IPS-18c (cell line): Measurements from ENCODE around the gene HDHD5.

ENCODE experiments used
- H3K4me3 ChIP-seq: 2 replicates; pipeline ENCODE4 v1.7.0; 2013; ENCODE audit warnings: low read depth, mild to moderate bottlenecking, low read length, moderate library complexity; ENCODE audit not compliant: insufficient read depth
- H3K9me3 ChIP-seq: one replicate; pipeline ENCODE4 v1.6.1; 2013; ENCODE audit warnings: mild to moderate bottlenecking, low read length, moderate library complexity; ENCODE audit not compliant: control insufficient read depth, insufficient read depth

Gene HDHD5

DNA sequence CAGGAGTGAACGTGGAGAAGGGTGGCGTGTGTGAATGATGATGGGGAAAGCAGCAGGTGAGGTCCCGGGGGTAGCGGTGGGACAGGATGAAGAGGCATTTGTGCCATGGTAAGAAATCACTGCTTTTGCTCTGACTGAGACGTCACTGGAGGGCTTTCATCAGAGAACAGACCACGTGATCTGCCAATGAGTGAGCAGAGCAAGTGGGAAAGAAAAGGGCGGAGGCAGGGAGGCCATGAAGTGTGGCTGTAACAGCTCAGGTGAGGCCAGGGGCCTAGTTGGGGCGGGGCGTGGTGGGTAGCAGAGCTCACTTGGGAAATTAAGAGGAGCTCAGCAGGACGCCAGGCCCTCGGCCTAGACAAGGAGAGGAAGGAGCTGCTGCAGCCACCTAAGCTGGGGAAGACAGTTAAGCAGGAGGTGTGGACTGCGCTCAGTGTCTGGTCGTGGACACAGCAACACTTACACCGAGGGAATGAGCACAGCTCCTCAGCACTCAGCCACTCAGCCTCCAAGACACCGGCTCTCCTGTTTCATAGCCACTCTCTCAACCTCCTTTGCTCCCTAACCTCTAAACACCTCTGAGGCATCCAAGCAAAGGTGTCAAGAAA is 23.8 kb downstream of the HDHD5 start:
- H3K4me3 ChIP-seq = no peak overlapping the region
- no peaks in the 10 kb centered on the region for H3K9me3 ChIP-seq

DNA sequence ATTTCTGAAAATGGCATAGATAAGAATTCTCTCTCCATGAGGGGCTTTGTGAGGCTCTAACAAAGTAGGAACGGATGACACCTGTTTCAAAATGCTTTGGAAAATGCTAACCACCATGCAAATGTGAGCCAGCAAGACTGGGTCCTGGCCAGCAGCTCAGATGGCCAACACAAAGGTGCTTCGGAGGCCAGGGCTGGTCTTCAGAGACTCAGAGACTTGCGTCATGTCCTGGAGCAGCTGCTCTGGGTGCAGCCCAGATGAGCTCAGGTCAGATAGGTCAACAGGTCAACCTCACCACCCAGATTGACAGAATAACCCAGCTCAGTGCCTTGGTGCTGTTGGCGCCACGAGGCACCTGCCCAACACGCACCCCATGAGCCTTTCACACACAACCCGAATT is 25.9 kb downstream of the HDHD5 start:
- H3K9me3 ChIP-seq = no peaks in the 10 kb centered on the region

DNA sequence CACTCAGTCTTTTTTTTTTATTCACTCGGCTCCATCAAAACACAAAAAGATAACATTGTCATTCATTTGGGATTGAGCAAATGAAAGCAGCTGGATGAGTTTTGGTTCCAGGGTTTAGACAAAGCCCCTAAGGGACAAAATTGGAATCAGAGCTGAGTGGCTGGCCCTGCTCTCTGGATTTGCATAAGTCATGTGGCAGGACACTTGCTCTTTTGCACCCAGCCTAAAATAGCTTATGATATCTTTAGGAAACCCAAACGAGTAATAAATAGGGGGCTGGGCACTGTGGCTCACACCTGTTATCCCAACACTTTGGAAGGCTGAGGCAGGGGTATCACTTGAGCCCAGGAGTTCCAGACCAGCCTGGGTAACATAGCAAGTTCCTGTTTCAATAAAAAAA is 27.0 kb downstream of the HDHD5 start:
- no peak overlapping the region for H3K4me3 ChIP-seq
- no peaks in the 10 kb centered on the region for H3K9me3 ChIP-seq

More for the DNA sequence above, 25.9 kb downstream of the HDHD5 start:
- H3K4me3 ChIP-seq = no peak overlapping the region

DNA sequence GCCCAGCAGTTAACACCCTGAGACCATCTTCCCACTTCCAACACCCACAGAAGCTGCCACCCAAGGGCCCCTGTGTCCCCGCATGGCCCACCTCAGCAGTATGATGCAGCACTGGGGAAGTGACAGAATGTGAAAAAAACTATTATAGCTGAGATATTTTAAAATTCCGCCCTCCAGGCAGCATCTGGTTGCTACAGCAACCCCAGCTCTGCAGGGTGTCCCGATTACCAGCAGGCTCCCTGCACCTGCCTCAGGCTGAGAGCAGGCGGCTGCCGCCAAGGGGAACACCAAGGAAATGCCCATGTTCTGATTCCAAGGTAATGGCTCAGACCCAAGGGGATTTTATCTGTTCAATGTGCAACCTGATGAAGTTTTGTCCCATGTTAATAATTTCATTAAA is 27.4 kb downstream of the HDHD5 start:
- H3K4me3 ChIP-seq = no peak overlapping the region

DNA sequence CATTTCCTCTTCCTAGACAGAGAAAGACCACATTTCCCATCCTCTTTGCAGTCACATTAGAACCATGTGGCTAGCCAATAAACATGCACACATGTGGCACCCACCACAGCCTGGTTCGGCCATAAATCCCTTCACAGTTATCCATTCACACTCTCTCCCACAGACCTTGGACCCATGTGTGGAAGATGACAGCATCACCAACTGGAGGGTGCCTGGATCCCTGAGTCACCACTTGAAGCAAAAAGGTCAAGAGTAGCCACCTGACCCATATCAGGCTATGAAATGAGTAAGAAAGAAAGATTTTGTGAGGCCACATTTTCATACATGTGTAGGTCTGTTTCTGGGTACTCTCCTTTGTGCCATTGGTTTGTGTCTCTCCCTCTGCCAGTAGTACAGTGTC is 28.9 kb downstream of the HDHD5 start:
- no peaks in the 10 kb centered on the region for H3K9me3 ChIP-seq
- H3K4me3 ChIP-seq = no peak overlapping the region

More for the DNA sequence above, 27.4 kb downstream of the HDHD5 start:
- no peaks in the 10 kb centered on the region for H3K9me3 ChIP-seq

DNA sequence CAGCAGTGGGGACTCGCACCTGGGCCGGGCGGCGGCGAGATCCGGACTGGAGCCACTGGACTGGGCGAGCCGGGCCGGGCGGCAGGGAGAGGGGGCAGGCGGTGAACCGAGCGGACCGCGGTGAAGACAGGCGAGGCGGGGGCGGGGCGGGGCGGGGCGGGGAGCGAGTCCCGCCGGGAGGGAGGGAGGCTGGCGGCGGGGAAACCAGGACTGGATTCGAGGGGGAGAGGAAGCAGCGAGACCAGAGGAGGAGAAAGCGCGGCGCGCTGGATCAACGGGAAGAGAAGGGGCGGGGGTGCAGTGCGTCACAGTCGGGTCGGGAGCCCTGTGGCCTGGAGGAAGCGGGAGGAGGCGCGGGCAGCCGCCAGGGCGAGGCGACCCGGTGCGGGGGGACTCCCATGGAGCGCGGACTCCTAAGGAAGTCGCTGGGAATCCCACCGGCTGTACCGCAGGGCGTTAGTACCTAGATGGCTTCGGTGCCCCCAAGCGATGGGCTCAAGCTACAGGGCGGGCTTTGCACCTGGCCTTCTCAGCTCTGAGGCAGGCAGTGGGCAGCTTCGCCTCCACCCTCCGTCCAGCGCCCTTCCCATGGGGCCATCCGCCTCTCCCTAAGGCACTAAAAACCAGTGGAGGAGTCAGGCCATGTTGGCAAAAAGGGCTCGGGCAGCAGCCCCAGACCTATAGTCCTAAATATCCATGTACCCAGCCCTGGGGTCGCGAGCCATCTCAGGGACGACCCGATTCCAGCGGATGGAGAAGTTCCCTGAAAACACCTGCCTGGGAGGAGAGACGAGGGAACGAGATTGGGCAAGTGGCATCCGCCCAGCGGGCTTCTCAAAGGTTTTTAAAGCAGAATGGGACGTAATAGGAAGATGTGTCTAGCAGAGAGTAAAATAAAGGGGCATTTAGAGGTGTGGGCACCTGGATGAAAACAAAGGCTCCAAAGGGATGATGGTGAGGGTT is 37.6 kb downstream of the HDHD5 start, which contains the start of gene TMEM121B:
Gene TMEM121B (minus strand): TSS at position 128 of the 963 bp plus-strand sequence. CDS start 233 bp downstream, outside the sequence.
- Histone ChIP-seq H3K4me3 (peak within 1 kb of the TSS; percentile 73), H3K9me3 (no peaks in the 10 kb centered on the region)

DNA sequence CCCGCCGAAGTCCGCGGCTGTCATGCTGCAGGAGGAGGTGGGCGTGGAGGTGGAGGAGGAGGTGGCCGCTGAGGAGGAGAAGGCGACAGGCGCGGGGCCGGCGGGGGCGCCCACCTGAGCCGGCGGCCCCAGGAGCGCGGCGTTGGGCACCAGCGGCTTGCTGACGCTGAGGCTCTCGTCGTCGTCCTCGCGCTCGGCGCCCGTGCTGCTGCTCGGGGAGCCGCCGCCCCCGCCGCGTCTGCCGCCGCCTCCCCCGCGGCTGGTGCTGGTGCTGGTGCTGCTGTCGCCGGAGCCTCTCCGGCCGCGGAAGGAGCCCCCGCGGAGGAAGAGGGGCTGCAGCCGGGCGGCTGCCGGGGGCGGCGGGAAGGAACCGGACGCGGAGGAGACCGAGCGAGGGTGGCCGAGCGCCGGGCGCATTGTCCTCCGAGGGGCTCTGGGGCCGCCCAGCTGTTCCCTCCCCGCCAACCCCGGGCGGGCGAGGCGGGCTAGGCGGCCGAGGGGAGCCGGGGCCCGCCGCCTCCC is 38.3 kb downstream of the HDHD5 start:
- peak overlapping the region; percentile 73 for H3K4me3 ChIP-seq

DNA sequence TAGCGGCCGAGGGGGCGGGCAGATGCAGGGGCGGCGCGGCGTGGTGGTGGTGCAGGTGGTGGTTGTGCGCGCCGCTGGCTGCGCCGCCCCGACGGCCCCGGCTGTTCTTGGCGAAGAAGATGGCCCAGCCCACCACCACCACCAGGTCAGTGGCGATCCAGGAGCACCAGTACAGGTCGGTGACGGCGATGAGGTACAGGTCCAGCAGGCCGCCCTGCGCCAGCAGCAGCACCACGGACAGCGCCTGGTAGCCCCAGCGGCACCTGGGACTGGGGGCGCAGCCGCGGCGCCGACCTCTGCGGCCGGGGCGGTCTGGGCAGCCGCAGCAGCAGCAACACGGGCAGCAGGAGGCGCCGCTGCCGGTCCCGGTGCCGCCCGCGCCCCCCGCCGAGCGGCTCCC is 38.8 kb downstream of the HDHD5 start:
- Histone ChIP-seq H3K9me3 (no peaks in the 10 kb centered on the region), H3K4me3 (peak overlapping the region; percentile 73; the same call in 1 of the 2 replicates)

More for the DNA sequence above, 38.3 kb downstream of the HDHD5 start:
- no peaks in the 10 kb centered on the region for H3K9me3 ChIP-seq

DNA sequence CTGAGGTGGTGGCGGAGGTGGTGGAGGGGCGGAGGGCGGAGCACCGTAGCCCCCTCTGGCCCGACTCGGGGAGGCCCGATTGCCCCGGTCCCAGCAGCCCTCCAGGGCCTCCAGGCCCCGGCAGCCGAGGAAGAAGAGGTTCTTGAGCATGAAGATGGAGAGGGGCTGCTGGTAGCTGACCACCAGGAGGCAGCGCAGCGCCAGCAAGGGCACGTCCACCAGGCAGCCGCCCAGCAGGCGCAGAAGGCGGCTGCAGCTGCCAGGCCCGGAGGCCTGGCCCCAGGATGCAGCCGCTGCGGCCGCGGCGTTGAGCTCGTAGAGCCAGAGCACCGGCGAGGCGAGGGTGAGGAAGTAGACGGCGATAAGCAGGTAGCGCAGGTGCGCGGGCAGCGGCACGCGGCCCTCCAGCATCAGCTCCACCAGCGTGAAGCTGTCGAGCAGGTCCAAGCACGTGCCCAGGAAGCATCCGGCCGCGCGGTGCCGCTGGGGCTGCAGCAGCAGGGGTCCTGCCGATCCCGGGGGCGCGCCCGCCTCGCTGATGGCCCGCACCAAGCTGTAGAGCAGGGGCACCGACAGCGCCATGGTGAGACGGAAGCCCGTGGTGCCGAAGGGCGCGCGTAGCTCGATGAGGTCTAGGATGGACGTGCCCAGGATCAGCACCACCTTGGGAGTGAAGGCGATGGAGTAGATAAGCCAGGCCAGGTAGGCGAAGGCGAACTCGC is 39.4 kb downstream of the HDHD5 start:
- Histone ChIP-seq H3K9me3 (no peaks in the 10 kb centered on the region), H3K4me3 (no peak overlapping the region)

DNA sequence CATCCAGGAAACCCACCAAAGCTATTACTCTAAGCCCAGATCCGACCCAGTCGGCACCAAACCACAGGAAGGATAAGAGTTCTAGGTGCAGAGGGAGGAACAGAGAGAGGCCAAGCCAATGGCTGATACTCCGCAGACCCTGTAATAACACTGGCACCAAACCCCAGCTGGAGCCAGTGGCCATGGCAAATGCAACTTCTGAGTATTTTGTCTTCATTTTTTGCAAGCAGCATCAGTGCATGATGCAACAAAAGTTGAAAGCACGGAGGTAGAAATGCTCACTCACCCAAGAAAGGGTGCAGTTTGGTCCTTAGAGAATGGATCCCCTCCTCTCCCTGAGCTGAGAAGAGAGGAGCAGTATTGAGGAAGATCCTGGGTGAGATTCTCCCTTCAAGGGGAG is 40.7 kb downstream of the HDHD5 start:
- no peak overlapping the region for H3K4me3 ChIP-seq
- H3K9me3 ChIP-seq = no peaks in the 10 kb centered on the region

DNA sequence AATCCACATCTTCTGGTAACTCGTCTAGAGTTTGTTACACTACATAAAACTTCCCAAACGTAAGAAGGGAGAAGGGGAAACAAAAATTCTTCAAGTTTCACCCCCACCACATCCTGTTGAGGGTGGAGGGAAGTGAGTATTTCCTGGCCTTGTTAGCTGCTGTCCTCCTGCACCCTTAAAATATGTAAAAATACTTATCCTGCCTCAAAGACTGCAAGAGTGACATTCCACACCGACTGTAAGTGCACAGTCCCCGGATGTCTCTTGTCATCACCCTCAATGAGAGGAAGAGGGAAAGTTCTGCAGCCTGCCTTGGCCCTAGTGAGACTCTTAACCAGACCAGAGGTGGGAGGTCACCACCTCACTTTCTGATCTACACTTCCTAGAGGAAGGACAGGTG is 41.2 kb downstream of the HDHD5 start:
- Histone ChIP-seq H3K4me3 (no peak overlapping the region), H3K9me3 (no peaks in the 10 kb centered on the region)

DNA sequence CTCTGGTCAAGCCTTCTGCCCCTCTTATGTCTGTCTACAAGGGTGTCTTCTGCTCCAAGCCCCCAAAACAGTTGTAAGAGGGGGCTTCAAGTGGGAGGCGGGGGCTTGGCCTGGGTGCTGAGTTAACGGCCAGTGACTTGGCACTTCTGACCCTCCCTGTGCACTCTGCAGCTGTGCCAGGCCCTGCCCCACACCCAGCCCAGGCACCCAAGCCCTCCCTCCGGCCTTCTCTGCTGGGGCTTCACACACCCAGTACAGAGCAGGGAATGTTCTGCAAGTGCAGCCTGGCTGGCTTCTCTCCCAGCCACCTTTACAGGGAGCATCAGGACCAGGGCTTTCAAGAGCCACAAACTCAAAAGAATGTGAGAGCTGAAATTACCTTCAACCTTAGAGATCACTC is 41.7 kb downstream of the HDHD5 start:
- peak overlapping the region; percentile 24; the same call in 1 of the 2 replicates for H3K4me3 ChIP-seq
- no peaks in the 10 kb centered on the region for H3K9me3 ChIP-seq

DNA sequence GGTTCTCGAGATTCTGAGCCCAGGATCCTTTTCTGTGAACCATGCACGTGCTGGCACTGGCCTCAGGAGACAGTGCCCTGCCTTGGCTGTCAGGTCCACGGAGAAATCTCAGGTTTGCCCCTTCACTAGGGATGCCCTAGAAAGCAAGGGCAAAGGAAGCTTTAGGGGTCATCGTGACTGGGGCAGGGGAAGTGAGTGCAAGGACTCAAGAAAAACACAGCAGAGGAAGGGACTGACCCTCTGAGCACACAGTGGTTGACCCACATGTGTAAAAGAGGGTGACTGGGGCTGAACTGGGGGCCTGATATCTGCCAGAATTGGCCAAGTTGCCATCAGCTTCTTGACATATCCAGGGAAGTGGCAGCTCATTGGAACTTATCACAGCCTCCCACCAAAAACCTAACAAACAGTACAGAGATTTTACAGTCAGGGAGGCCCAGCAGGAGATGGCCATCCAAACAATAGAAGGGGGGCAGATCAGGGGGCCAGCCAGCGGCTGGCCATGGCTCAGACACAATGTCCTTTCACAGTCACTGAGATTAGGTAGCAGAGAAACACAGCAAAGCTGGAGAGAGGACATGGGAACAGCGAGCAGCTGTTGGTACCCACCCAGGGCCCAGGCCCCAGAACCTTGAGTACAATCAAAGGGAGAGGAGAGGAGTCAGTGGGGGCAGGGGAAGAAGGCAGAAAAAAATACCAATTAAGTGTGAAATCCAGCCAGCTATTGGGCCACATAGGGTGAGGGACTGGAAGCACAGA is 42.3 kb downstream of the HDHD5 start:
- no peaks in the 10 kb centered on the region for H3K9me3 ChIP-seq
- peak overlapping the region; percentile 24; the same call in 1 of the 2 replicates for H3K4me3 ChIP-seq

DNA sequence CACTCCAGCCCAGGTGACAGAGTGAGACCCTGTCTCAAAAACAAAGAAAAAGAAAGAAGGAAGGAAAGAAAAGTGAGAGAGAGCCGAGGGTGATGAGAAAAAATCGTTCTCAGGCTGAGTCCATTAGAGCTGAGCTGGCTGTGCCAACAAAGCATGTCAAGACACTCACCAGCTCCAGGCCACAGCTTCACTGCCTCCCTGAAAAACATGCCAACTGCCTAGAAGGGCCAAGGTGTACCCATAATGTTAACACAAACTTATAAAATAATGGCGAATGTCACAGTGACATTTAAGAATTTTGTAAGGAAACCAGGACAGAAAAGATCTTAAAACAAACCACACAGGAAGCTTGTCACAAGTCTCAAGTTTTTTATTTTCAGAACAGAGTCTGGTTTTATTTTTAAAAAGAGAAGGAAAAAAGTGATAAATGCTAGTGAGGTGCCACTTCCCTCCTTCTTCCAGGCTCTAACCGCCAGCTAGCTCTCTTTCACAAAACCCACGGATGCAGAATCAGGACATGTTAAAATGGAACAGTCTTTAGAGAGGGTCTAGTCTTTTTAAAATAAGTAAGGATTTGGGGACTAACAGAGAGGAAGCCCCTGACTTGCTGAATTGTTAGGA is 43.0 kb downstream of the HDHD5 start:
- no peak overlapping the region for H3K4me3 ChIP-seq
- no peaks in the 10 kb centered on the region for H3K9me3 ChIP-seq

DNA sequence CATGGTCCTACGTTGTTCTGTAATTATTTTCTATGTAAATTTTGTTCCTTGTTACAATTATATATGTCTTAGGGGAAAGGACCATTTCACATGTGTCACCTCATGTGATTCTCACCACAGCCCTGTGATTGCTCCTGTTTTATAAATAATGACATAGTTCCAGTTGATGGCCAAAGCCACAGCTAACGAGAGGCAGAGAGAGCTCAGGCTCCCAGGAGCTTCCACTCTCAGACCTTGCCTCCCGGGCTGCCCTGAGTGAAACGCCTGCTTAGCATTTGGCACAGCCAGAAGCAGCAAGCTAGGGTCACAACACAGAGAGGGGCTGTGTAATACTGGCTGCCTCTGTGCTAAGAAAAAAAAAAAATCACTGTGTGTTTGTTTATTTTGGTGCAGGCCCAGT is 43.8 kb downstream of the HDHD5 start:
- Histone ChIP-seq H3K9me3 (no peaks in the 10 kb centered on the region), H3K4me3 (no peak overlapping the region)

DNA sequence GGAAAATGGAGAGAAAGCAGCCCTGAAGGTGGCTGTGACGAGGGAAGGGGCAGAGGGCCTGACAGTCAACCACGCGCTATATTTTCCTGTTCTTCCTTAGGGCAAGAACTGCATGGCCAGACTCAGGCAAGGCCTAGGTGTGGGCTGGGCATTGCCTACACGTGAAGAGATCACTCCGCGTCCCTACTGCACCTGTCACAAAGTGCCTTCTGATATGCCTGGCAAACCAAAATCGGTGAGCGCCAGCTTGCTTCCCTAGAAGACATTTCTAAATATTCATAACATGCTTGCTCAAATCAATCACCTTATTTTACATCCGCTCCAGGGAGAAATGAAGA is 44.2 kb downstream of the HDHD5 start:
- H3K9me3 ChIP-seq = no peaks in the 10 kb centered on the region
- no peak overlapping the region for H3K4me3 ChIP-seq
